ENCODE data around the gene WDR54. TPM values are rescaled to one million over a fixed set of nuclear protein-coding genes. Genes with fewer than 3 reads are reported as not detected.
"Not testable (repeated sequence)": the region's sequence is repeated elsewhere in the genome, so short reads cannot be mapped to it uniquely, and the experiment has no call there.

The WDR54 gene
- total RNA-seq, 1 donor from 2014 or later = 24.6 TPM

GRCh38 chr2:74416778-74417177 lies 4.8 kb upstream of the WDR54 start:
- Histone ChIP-seq H3K4me3 (ENCODE audit: low read depth, low read length) (no peak overlapping the region), H3K36me3 (ENCODE audit: control insufficient read depth, insufficient read depth, low read length) (no peaks in the 10 kb centered on the region), H3K27me3 (ENCODE audit: control insufficient read depth, insufficient read depth, low read length) (no peaks in the 10 kb centered on the region)
- TF ChIP-seq CTCF (IDR thresholded peaks at IDR 0.05; ENCODE audit: insufficient read depth, low read length, poor library complexity, severe bottlenecking) = peak; percentile 15
- no peak for DNase-seq (ENCODE audit: low read depth)

- Histone ChIP-seq H3K4me3 (ENCODE audit: low read depth, low read length) (no peak overlapping the region), H3K36me3 (ENCODE audit: control insufficient read depth, insufficient read depth, low read length) (no peaks in the 10 kb centered on the region), H3K27me3 (ENCODE audit: control insufficient read depth, insufficient read depth, low read length) (no peaks in the 10 kb centered on the region)
- DNase-seq (ENCODE audit: low read depth) = no peak
- TF ChIP-seq CTCF (IDR thresholded peaks at IDR 0.05; ENCODE audit: insufficient read depth, low read length, poor library complexity, severe bottlenecking) = no peak
Observed at GRCh38 chr2:74417197-74417596, 4.3 kb upstream of the WDR54 start.

GRCh38 chr2:74417763-74418162 lies 3.8 kb upstream of the WDR54 start:
- H3K27me3 ChIP-seq (ENCODE audit: control insufficient read depth, insufficient read depth, low read length) = no peaks in the 10 kb centered on the region
- no peaks in the 10 kb centered on the region for H3K36me3 ChIP-seq (ENCODE audit: control insufficient read depth, insufficient read depth, low read length)
- no peak for DNase-seq (ENCODE audit: low read depth)
- no peak for TF ChIP-seq CTCF (IDR thresholded peaks at IDR 0.05; ENCODE audit: insufficient read depth, low read length, poor library complexity, severe bottlenecking)
- H3K4me3 ChIP-seq (ENCODE audit: low read depth, low read length) = no peak overlapping the region

GRCh38 chr2:74418312-74418711 lies 3.2 kb upstream of the WDR54 start:
- Histone ChIP-seq H3K36me3 (ENCODE audit: control insufficient read depth, insufficient read depth, low read length) (no peaks in the 10 kb centered on the region), H3K27me3 (ENCODE audit: control insufficient read depth, insufficient read depth, low read length) (no peaks in the 10 kb centered on the region), H3K4me3 (ENCODE audit: low read depth, low read length) (no peak overlapping the region)
- no peak for DNase-seq (ENCODE audit: low read depth)
- TF ChIP-seq CTCF (IDR thresholded peaks at IDR 0.05; ENCODE audit: insufficient read depth, low read length, poor library complexity, severe bottlenecking) = no peak

- no peak for DNase-seq (ENCODE audit: low read depth)
- Histone ChIP-seq H3K36me3 (ENCODE audit: control insufficient read depth, insufficient read depth, low read length) (no peaks in the 10 kb centered on the region), H3K27me3 (ENCODE audit: control insufficient read depth, insufficient read depth, low read length) (no peaks in the 10 kb centered on the region), H3K4me3 (ENCODE audit: low read depth, low read length) (no peak overlapping the region)
- TF ChIP-seq CTCF (IDR thresholded peaks at IDR 0.05; ENCODE audit: insufficient read depth, low read length, poor library complexity, severe bottlenecking) = no peak
Observed at GRCh38 chr2:74419345-74419744, 2.2 kb upstream of the WDR54 start.

GRCh38 chr2:74420006-74420405 lies 1.5 kb upstream of the WDR54 start:
- no peak overlapping the region for H3K4me3 ChIP-seq (ENCODE audit: low read depth, low read length)
- no peaks in the 10 kb centered on the region for H3K36me3 ChIP-seq (ENCODE audit: control insufficient read depth, insufficient read depth, low read length)
- TF ChIP-seq CTCF (IDR thresholded peaks at IDR 0.05; ENCODE audit: insufficient read depth, low read length, poor library complexity, severe bottlenecking) = no peak
- no peak for DNase-seq (ENCODE audit: low read depth)
- H3K27me3 ChIP-seq (ENCODE audit: control insufficient read depth, insufficient read depth, low read length) = no peaks in the 10 kb centered on the region

- DNase-seq (ENCODE audit: low read depth); H3K27me3 ChIP-seq (ENCODE audit: control insufficient read depth, insufficient read depth, low read length); H3K36me3 ChIP-seq (ENCODE audit: control insufficient read depth, insufficient read depth, low read length): not testable (repeated sequence)
- peak overlapping the region; percentile 72 for H3K4me3 ChIP-seq (ENCODE audit: low read depth, low read length)
Observed at GRCh38 chr2:74420443-74421103, 957 bp upstream of the WDR54 start.

Data from kidney epithelial cell (primary cell).